Skin of body (tissue), 2 donors: ENCODE measurements around the gene NEIL1. TPM values are rescaled to one million over a fixed set of nuclear protein-coding genes. Genes with fewer than 3 reads are reported as not detected.
"Not testable (repeated sequence)": the region's sequence is repeated elsewhere in the genome, so short reads cannot be mapped to it uniquely, and the experiment has no call there.

Experiments
- DNase-seq: peaks from one replicate; lab custom pipeline; 2025; lab: John Stamatoyannopoulos, UW
- total RNA-seq: library from RNA; depleted of rRNA; stranded (reverse); fragments of >200 nt; gene quantifications from one replicate; pipeline ENCODE4 v1.2.3, GENCODE V29; 2014

Gene NEIL1, protein sequence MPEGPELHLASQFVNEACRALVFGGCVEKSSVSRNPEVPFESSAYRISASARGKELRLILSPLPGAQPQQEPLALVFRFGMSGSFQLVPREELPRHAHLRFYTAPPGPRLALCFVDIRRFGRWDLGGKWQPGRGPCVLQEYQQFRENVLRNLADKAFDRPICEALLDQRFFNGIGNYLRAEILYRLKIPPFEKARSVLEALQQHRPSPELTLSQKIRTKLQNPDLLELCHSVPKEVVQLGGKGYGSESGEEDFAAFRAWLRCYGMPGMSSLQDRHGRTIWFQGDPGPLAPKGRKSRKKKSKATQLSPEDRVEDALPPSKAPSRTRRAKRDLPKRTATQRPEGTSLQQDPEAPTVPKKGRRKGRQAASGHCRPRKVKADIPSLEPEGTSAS
- 14.7 TPM for total RNA-seq

DNA sequence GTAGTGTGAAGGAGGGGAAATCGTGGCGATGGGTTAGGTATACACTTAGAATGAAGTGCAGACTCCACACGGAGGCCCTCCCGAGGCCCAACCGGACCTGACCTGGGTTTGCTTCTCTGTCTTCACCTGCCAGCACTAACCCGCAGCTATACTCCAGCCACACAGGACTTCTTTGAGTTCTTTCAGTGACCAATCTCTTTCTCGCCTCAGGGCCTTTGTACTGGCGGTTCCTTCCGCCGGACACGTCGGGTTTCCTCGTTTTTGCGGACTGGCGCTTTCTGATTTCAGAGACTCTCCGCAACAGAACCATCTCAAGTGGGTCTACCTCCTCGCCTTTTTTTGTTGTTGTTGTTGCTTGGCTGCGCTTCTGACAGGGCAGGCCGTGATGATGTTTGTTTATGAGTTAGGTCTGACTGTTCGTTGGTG lies at the start of gene NEIL1:
Gene NEIL1 (plus strand): TSS at position 244 of the 426 bp plus-strand sequence. CDS start 1,867 bp downstream, outside the sequence.
- no peak for DNase-seq

DNA sequence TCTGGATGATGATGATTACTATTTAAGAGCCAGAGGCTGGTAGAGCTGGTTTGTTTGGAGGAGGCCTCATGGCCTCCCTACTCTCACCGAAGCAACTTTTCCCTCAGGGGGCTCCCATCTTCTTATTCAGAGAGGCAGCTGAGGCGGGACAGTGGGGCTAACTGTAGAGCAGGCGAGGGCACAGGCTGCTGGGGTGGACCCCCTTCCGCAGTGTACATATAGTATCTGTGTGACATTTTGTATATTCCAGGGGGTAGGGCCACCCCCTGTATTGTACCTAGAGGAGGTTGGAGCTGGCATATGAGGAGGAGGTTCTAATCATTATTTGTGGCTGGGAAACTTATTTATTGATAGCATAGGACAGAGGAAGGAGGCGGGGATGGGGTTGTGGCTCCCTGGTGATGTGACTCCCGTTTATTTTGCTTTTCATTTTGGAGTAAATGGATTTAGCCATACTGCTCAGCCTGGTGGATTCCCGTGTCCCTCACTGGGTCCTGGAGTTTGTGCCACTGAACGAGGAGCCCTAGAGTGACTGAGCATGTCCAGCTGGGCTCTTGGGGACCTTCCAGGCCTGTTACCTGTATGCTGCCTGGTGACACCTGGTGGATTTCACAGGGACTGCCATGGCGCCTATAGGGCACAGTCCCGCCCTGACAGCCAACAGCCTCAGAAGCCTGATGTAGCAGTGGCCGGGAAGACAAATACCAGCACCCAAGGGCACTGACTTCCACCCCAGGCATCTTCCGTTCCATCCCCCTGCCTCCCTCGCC lies 48.1 kb upstream of the NEIL1 start:
- not testable (repeated sequence) for DNase-seq

DNA sequence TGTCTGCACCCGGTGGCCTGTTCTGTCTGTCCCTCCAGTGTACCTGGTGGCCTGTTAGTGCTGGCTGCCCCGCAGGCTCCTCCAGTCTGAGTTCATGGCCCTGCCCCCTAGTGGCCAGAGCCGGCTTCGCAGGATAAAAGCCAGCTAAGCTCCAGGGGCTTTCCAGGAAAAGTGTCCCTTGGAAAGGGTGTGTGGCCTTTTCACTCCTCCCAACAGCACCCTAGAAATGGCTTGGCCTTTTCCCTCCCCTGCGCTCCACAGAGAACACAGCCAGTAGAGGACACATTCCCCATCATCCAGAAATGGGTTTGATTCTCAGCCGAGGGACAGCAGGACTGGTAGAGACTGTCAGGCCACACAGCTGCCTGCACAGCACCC lies 47.5 kb upstream of the NEIL1 start:
- DNase-seq, result not testable (repeated sequence)

DNA sequence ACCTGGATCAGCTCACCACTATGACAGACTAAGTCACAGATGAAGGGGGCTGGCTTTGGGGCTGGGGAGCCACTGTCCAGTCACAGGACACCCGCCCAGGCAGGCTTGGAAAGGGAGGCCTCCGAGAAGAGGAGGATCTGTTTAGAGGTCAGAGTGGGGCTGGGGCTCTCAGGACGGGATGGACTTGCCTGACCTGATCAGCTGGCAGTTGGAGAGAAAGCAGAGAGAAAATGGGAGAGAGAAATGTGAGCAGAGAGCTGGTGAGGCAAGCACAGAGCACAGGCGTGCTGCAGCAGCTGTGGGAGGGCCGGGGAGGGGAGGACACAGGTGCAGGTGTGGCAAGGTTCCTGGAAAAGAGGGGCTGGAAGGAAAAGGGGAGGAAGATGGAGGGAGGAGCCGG lies 46.8 kb upstream of the NEIL1 start:
- not testable (repeated sequence) for DNase-seq

DNA sequence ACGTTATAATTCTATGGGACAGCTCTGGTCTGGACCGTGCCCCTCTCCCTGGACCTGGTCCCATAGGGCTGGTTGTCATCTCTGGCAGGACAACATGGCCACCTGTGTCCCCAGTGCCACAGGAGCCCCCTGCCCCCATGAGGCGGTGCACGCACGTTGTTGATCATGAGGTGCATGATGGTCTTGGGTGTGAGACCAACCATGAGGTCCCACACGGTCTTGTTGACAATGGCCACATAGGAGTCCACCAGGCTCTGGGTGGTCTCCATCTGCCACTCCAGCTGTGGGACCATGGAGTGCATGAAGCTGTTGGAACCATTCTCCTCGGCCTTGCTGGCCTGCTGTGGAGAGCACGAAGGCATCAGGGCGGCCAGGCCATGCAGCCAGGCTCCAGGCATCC lies 44.5 kb upstream of the NEIL1 start:
- no peak for DNase-seq

DNA sequence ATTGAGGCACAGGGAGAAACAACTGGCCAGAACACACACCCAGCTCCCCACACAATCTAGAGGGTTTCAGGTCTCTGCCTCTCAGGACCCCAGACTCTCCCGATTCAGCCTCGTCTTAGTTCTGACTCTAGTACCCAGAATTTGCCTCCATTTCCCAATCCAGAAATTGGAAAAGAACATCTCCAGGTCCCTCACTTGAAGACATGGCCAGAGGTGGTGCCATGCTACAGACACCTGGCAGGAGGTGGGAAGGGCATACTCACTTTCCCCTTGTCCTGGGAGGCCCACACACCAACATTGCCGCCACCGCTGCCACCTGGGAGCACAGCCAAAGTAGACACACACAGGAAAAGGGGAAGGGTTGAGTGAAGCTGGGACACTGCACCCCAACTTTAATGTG lies 44.1 kb upstream of the NEIL1 start:
- not testable (repeated sequence) for DNase-seq

DNA sequence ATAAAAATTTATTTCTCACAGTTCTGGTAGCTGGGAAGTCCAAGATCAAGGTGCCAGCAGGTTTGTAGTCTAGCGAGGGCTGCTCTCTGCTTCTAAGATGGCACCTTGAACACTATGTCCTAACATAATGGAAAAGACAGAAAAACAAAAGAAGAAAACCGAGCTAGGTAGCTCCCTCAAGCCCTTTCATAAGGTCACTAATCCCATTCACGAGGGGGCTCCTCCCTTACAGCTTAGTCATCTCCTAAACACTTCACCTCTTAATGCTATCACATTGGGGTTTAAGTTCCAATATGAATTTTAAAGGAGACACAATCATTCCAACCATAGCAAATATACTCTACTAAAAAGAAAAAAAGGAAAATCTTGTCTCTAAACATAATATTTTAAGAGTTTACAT lies 40.7 kb upstream of the NEIL1 start:
- DNase-seq, result no peak

DNA sequence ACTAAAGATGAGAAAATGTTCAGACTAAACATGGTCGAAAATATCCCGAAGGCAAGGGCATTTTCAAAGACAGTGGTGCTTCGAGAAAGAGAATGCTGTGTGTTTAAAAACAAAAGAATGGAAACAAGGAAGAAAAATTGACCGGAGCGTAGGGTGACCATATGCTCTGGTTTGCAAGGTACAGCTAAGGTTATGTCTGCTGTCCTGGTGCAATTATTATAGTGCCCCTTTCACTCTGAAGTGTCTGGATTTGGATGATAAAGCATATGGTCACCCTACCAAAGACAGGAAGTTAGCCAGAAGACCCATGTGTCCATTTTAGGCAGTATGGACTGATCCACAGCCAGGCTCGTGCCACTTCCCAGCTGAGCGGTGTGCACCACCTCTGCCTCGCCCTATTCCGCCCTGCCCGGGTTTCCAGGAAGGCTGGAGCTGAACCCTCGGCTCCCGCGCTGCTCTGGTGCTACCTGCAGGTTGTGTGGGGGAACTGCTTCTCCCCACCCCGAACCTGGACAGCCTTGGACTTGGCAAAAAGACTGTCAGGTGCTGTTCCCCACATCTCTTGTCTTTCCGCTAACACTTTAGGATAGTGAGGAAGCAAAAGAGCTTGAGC lies 39.0 kb upstream of the NEIL1 start:
- DNase-seq, result no peak

DNA sequence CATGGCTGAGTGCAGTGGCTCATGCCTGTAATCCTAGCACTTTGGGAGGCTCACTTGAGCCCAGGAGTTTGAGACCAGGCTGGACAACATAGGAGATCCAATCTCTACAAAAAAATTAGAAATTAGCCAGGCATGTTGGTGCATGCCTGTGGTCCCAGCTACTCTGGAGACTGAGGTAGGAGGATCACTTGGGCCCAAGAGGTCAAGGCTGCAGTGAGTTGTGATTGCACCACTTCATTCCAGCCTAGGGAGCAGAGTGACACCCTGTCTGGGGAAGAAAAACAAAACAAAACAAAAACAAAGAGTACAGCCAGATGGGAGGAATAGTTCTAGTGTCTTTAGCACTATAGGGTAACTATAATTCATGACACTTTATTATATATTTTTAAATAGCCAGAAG lies 37.1 kb upstream of the NEIL1 start:
- no peak for DNase-seq

DNA sequence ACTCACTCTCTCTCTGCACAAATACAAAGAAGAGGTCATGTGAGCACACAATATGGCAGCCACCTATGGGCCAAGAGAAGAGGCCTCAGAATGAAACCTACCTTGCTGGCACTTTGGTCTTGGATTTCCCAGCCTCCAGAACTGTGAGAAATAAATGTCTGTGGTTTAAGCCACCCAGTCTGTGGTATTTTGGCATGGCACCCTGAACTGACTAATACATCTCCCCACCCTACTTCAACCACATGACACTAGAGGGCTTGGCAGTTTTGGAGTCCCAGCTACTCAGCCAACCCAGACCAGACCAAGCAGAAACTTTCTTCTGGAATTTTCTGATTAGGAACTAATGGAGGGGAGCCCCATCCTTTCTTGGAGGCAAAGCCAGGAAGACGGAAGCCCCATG lies 34.3 kb upstream of the NEIL1 start:
- not testable (repeated sequence) for DNase-seq

DNA sequence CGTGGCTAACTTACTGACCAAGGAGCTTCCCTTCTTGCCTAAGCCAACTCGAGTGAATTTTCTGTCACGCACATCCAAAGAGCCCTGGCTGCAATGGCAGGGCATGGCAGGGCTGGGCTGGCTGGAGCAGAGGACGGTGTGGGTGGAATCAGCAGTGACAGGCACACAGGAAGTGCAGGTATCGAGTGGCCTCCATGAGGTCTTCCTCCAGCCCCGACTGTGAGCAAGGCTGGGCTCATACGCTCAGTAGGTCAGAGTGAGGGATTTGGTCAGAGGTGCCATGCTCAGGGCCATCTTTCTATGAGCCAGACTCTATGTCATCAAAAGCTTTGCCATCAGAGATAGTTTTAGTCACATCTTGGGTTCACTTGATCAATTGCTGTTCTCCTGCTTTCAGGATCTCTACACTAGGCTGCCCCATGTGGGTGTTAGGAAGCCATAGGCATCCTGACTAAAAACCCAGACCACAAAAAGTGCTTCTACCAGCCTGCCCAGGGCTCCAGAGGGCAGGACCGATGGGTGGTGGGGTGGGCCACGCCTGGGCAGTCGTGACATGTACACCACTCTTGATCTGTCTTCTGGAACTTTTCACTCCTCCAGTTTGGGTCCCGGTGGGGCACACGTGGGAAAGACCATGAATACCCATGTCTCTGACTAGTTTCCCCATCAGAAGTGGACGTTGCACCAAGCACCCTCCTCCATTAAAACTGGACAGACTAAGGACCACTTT lies 33.6 kb upstream of the NEIL1 start:
- DNase-seq, result no peak

DNA sequence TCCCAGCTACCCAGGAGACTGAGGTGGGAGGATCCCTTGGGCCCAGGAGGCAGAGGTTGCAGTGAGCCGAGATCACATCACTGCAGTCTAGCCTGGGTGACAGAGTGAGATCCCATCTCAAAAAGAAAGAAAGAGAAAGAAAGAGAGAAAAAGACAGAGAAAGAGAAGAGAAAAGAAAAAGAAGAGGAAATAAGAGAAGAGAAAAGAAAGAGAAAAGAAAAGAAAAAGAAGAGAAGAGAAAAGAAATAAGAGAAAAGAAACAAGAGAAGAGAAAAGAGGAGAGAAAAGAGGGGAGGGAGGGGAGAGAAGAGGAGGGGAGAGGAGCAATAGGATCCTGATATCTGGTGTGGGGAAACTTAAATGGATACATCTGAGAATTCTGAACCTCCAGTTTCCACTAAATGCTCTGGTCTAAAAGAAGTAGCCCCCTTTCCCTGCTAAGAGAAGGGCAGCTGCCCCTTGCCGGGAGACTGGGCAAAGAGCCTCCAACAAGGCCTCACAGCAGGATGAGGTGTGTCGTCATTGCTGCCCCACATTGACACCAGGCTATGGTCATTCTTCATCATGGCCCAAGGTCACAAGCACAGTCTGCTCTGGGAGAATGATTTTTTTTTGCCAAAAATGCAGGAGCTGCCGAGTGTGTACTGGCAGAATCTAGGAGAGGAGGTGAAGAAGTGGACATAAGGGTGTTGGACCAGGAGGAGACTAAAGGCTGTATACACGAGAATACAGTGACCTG lies 32.1 kb upstream of the NEIL1 start:
- no peak for DNase-seq

DNA sequence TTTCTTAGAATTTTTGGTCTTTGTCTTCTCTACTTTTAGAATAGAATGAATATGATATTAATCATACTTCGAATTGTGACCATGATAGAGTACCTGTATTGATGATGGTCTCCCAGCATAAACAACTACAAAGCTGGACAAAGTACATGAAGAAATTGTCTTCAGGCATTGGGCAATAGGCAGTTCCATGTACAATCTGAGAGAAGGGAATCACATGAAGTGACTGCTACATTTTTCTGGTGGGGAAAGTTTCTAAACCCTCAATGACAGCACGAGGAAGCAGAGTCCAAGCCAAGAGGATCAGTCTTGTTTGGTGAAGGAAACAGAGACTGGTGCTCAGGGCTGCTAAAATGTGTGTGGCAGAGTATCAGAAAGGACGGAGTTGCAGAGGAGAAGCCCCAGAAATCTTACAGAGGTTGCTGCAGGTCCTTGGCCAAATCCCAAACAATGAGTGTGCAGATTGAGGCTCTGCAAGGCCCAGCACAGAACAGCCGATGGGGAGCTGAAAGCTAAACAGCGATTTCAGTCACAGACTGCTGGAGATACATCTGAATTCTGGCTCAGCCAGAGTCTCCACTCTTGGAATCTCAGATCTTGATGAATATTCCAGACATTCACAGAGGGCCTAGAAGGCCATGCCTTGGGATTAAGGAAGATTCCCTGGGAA lies 27.5 kb upstream of the NEIL1 start:
- DNase-seq, result not testable (repeated sequence)

DNA sequence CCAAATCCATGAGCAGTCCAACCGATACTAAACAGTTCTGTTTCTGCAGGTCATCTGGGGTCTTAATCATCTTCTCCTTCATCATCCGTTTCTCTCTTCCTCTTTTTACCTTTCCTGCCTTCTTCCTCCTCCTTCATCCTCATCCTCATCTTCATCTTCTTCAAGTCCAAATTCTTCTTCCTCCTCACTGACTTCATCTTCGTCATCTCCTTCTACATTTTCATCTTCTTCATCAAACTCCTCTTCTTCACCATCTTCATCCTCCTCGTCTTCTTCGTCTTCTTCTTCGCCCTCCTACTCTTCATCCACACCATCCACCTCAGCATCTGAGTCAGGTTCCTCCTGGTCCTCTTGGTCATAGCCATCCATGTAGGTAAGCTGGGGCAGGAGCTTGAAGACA lies 25.1 kb upstream of the NEIL1 start:
- no peak for DNase-seq

DNA sequence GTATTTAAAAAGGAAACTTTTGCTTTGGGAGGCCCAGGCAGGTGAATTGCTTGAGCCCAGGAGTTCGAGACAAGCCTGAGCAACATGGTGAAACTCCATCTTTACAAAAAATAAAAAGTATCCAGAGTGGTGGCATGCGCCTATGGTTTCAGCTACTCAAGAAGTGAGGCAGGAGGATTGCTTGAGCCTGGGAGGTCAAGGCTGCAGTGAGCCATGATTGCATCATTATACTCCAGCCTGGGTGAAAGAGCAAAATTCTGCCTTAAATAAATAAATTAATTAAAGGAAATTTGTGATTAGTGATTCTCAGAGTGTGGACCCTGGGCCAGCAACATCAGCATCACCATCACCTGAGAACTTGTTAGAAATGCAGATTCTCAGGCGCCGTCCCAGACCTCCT lies 20.9 kb upstream of the NEIL1 start:
- DNase-seq, result no peak

DNA sequence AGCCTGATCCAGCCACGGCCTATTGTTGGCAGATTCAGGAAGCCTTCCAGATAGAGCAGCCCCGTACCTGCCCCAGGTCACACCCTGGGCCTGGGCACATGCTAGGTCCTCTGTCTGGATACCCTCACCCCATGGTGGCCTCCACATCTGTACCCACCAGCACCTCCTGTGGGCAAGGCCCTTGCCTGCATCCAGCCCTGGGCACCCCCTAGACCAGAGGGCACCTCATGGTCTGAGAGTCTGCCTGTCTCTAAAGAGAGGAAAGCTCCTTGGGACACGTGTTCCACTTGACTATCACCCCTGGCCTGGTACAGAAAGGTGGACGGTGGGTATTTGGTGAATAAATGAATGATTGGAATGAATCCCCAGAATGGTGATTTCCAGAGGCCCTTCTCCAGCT lies 19.8 kb upstream of the NEIL1 start:
- no peak for DNase-seq

DNA sequence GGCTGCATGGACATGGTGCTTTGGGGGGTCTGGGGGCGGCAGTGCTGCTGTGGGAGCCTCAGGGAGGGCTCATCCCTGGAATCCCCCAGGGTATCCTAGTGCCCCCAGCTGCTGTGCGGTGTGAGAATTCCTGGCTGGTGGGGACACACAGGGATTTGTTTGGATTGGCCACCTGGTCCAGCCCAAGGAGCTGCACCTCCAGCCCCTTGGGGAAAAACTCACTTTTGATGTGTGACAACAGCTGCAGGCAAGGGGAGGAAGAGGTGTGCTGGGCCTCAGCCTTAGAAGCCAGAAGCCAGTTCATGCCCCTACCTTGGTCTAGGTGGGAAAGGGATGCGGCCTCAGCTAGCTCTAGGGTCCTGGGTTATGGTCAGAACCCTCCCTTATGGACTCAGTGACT lies 19.3 kb upstream of the NEIL1 start:
- no peak for DNase-seq

DNA sequence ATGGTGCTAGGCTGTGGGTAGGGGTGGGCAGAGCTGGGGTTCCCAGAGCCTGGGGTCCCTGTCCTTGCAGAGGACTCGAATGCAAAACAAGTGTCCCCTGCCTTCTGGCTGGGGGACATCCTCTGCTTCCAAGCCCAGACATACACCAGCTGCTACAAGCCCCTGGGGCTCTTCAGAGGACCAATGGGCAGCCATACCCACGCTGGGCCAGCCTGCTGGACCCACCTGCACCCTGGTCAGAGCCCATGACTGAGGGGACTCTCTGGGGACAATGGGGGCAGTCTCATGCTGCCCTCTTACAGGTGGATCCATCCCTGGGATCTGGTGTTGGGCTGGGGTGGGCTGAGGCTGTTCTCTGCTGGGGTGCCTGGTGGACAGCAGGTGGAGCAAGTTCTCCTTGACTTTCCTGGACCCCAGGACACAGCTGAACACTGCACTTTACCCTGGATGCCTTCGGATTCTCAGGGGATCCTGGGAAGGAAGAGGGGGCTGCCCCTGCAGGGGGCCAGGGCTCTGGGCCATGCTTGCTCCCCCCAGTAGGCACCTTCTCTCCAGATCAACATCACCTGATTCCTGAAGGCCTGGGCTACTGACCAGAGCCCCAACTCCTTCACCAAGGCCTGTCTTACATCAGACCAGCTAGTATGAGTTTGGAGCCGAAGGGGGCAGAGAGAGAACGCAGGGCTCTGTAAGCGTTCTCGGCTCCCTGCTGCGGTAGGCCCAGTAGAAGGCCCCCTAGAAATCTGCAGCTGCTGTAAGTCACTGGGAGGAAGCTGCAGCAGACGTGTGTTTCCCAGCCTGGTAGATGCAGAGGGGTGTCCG lies 18.1 kb upstream of the NEIL1 start:
- no peak for DNase-seq

DNA sequence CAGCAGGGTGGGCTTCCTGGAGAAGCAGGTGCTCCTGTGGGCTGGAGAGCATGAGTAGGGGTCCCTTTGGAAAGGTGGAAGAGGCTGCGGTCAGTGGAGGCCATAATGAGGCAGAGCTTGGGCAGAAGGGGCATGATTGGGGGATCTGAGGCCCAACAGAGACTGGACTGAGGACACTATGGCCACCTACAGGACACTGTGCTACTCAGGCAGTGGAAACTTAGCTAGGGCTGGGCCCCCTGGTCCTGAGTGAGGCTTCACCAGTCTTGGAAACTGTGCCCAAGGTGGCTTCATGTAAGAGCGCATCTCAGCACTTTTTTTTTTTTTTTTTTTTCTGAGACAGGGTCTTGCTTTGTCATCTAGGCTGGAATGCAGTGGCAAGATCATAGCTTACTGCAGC lies 17.3 kb upstream of the NEIL1 start:
- no peak for DNase-seq

DNA sequence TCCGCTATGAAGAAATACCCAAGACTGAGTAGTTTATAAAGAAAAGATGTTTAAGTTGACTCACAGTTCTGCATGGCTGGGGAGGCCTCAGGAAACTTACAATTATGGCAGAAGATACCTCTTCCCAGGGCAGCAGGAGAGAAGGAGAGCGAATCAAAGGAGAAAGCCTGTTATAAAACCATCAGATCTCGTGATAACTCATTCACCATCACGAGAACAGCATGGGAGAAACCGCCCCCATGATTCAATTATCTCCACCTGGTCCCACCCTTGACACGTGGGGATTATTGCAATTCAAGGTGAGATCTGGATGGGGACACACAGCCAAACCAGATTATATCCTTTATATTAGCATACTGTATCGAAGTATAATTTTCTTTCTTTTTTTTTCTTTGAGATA lies 14.7 kb upstream of the NEIL1 start:
- not testable (repeated sequence) for DNase-seq
